Upper lobe of right lung (tissue), 1 donor: ENCODE data around the gene ZNF200. TPM values are rescaled to one million over a fixed set of nuclear protein-coding genes. Genes with fewer than 3 reads are reported as not detected.

Source experiments
- ATAC-seq: fragments of 200-7000 bp; cut with Tn5 transposase; one replicate; pipeline ENCODE4 v1.9.1; 2020; ENCODE audit warnings: mild to moderate bottlenecking, moderate library complexity
- DNase-seq: peaks from one replicate; pipeline ENCODE4 v3.0.0-alpha.2; 2020
- H3K27ac ChIP-seq: fragments of 200-600 bp; one replicate; pipeline ENCODE4 v1.8.0; 2022
- H3K27me3 ChIP-seq: fragments of 200-600 bp; one replicate; pipeline ENCODE4 v1.8.0; 2022; ENCODE audit warnings: mild to moderate bottlenecking
- H3K36me3 ChIP-seq: fragments of 200-600 bp; one replicate; pipeline ENCODE4 v1.8.0; 2022
- H3K4me1 ChIP-seq: fragments of 200-600 bp; one replicate; pipeline ENCODE4 v1.8.0; 2022
- H3K4me3 ChIP-seq: fragments of 200-600 bp; one replicate; pipeline ENCODE4 v1.8.0; 2022; ENCODE audit warnings: mild to moderate bottlenecking
- H3K9me3 ChIP-seq: fragments of 200-600 bp; one replicate; pipeline ENCODE4 v1.8.0; 2022
- intact Hi-C: fragments of 100-400 bp; cut with DNase I; formaldehyde crosslinking; loops from one replicate; pipeline ENCODE4 v1.11.0; 2022
- total RNA-seq: library from RNA; stranded (reverse); fragmentation: NEBNext Ultra II Directional; extraction: Animal tissue kit (Norgen Biotek cat#: 25700); gene quantifications from one replicate; pipeline ENCODE4 v1.2.1, GENCODE V29; 2021
- TF ChIP-seq, protein P1 (sequence below): fragments of 200-600 bp; IDR thresholded peaks from one replicate; pipeline ENCODE4 v1.8.0; 2022; ENCODE audit warnings: antibody characterized with exemption
- donor health status: DM: no; HTN: yes; CAD: no; lungs with severe emphysema.

The ZNF200 gene
- total RNA-seq, 1 donor from 2014 or later, result 7.4 TPM

DNA sequence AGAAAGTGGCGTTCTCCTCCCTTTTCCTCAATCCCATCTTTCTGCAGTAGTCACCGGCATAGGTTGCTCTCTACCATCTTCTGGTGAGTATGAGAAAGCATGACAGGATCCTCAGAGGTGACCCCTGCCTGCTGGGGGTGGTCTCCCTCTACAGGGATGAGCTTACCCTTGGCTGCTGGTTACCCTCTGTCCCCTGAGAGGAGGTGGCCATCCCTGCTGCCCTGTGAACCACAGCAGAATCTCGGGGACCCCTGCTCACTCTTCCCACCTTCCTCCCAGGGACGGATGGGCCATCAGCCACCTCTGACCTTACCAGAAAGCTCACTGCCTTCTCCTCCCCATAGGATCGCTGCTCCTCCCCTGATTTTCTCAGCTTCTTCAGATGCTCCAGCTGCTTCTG is 13.6 kb upstream of the ZNF200 start:
- H3K4me3 ChIP-seq, result no peak overlapping the region
- TF ChIP-seq, protein P1, sequence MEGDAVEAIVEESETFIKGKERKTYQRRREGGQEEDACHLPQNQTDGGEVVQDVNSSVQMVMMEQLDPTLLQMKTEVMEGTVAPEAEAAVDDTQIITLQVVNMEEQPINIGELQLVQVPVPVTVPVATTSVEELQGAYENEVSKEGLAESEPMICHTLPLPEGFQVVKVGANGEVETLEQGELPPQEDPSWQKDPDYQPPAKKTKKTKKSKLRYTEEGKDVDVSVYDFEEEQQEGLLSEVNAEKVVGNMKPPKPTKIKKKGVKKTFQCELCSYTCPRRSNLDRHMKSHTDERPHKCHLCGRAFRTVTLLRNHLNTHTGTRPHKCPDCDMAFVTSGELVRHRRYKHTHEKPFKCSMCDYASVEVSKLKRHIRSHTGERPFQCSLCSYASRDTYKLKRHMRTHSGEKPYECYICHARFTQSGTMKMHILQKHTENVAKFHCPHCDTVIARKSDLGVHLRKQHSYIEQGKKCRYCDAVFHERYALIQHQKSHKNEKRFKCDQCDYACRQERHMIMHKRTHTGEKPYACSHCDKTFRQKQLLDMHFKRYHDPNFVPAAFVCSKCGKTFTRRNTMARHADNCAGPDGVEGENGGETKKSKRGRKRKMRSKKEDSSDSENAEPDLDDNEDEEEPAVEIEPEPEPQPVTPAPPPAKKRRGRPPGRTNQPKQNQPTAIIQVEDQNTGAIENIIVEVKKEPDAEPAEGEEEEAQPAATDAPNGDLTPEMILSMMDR, result no peak
- no peaks in the 10 kb centered on the region for H3K36me3 ChIP-seq
- intact Hi-C loops, result no loop called here
- ATAC-seq (no peak), DNase-seq (no peak)
- H3K27ac ChIP-seq, result no peak overlapping the region
- H3K9me3 ChIP-seq, result no peaks in the 10 kb centered on the region
- H3K27me3 ChIP-seq, result no peaks in the 10 kb centered on the region
- no peaks in the 10 kb centered on the region for H3K4me1 ChIP-seq

DNA sequence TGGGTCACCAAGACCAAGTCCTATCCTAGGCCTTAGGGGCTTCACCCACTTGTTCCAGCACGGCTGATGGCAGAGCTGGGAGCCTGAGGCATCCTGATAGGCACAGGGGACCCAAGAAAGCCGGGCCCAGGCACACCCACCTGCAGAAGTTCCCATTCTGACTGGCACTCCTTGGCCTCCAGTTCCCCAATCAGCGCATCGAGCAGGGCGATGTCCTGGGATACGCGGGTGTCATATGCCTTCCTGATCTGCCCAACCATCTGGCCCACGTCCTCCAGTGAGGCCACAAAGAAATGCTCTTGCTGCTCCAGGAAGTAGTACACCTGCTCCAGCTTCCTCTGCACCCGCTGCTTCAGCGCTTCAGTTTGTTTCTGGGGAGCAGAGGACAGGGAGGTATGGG is 11.9 kb upstream of the ZNF200 start:
- ATAC-seq, result peak; percentile 18

DNA sequence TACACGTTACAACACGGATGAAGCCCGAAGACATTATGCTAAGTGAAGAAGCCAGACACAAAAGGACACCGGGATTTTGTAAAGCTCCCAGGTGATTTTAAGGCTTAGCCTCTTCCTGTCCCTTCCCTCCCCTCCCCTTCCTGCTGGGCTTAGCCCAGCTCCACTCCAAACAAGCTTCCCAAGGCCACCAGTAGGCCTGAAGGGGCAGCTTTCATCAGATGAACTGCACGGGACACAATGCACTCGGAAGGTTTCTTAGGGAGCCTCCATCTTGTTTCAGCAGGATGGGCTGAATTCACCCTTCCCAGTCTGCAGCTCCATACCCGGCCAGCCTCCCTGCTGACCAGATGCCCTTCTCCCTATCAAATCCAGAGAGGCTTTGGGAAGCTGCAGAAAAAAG is 11.0 kb upstream of the ZNF200 start:
- Histone ChIP-seq H3K4me1 (no peaks in the 10 kb centered on the region), H3K27me3 (no peaks in the 10 kb centered on the region), H3K36me3 (no peaks in the 10 kb centered on the region), H3K9me3 (no peaks in the 10 kb centered on the region), H3K27ac (no peak overlapping the region), H3K4me3 (no peak overlapping the region)
- no peak for DNase-seq
- intact Hi-C loops, result no loop called here
- TF ChIP-seq, protein P1, result no peak
- no peak for ATAC-seq

More for the DNA sequence above, 11.9 kb upstream of the ZNF200 start:
- intact Hi-C loops, result no loop called here
- Histone ChIP-seq H3K4me3 (no peak overlapping the region), H3K4me1 (no peaks in the 10 kb centered on the region), H3K36me3 (no peaks in the 10 kb centered on the region), H3K27ac (no peak overlapping the region), H3K27me3 (no peaks in the 10 kb centered on the region), H3K9me3 (no peaks in the 10 kb centered on the region)
- TF ChIP-seq, protein P1, result no peak
- DNase-seq, result no peak

DNA sequence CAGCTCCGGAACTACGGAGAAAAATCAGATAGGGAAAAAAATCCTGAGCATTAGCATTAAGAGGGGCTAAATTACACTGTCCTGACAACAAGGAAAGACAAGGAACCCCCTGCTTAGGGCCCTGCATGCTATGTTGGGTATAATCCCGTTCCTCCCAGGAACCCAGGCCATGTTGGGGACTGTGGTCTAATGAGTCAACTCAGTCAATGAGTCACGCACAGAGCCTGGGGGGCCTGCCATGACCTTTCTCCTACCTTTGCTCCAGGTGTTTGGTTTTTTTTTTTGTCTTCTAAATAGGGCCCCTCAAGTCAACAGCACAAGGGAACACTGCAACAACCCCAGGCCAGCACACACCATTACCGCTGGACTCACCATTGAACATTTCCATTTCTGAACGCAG is 8.9 kb upstream of the ZNF200 start:
- intact Hi-C loops, result no loop called here
- ATAC-seq, result no peak
- H3K9me3 ChIP-seq, result no peaks in the 10 kb centered on the region
- H3K27me3 ChIP-seq, result no peaks in the 10 kb centered on the region
- DNase-seq, result no peak
- TF ChIP-seq, protein P1, result no peak
- H3K27ac ChIP-seq, result no peak overlapping the region
- no peak overlapping the region for H3K4me3 ChIP-seq
- H3K36me3 ChIP-seq, result no peaks in the 10 kb centered on the region
- no peaks in the 10 kb centered on the region for H3K4me1 ChIP-seq

DNA sequence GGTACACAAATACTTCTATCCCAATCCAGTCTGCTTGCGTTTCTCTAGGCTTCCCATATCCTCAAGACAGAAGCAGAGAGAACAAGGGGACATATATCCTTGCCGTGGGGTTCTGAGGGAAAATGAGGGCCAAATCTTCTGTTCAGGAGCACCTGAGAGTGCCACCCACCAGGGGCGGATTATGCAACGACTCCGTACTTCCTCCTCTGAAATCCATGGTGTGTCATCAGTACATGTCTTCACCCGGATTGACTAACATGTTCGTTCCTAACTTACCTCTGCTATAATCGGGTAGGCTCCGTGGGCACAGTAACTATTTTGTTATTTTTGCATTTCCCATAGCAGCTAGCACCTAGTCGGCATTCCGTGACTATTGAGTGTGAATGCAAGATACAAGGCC is 7.8 kb upstream of the ZNF200 start:
- Histone ChIP-seq H3K27me3 (no peaks in the 10 kb centered on the region), H3K27ac (no peak overlapping the region), H3K9me3 (no peaks in the 10 kb centered on the region), H3K4me3 (no peak overlapping the region), H3K36me3 (no peaks in the 10 kb centered on the region), H3K4me1 (no peaks in the 10 kb centered on the region)
- intact Hi-C loops, result no loop called here
- ATAC-seq (peak; percentile 74), DNase-seq (no peak)
- TF ChIP-seq, protein P1, result no peak

DNA sequence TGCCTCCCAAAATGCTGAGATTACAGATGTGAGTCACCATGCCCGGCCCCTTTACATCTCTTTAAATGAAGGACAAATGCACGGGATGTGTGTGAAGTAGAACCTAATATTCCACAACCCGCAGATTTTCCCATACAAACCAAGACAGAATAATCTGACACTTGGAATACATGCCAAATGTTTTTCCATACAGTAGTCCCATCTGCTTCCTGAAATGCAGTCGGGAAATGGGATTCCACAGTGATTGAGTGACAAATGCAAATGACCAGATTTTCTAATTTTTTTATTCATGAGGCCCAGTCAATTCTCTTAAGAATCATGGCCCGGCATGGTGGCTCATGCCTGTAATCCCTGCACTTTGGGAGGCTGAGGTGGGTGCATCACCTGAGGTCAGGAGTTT is 6.8 kb upstream of the ZNF200 start:
- H3K9me3 ChIP-seq, result no peaks in the 10 kb centered on the region
- H3K27ac ChIP-seq, result no peak overlapping the region
- intact Hi-C loops, result no loop called here
- no peak for ATAC-seq
- no peaks in the 10 kb centered on the region for H3K27me3 ChIP-seq
- no peak overlapping the region for H3K4me3 ChIP-seq
- no peaks in the 10 kb centered on the region for H3K36me3 ChIP-seq
- DNase-seq, result no peak
- TF ChIP-seq, protein P1, result no peak
- no peaks in the 10 kb centered on the region for H3K4me1 ChIP-seq
